HEK293 (cell line): ENCODE measurements around the gene SAE1.

Source experiments
- MEIS1 ChIP-seq: sonication (generic); formaldehyde crosslinking; IDR thresholded peaks from 2 replicates; pipeline ENCODE4 v1.8.1; 2022; ENCODE audit warnings: missing genetic modification reagents, mild to moderate bottlenecking, borderline replicate concordance
- PBX3 ChIP-seq: sonication (generic); formaldehyde crosslinking; IDR thresholded peaks from 2 replicates; pipeline ENCODE4 v1.8.1; 2022; ENCODE audit warnings: mild to moderate bottlenecking, moderate library complexity, missing genetic modification reagents
- PRDM2 ChIP-seq: fragments of 450-650 bp; formaldehyde crosslinking; IDR thresholded peaks from 2 replicates; pipeline ENCODE4 v1.5.1; 2016; ENCODE audit warnings: missing biosample characterization, missing genetic modification characterization, borderline replicate concordance
- RBAK ChIP-seq: fragments of 450-650 bp; formaldehyde crosslinking; IDR thresholded peaks from 2 replicates; pipeline ENCODE4 v1.5.1; 2016; ENCODE audit warnings: missing biosample characterization, missing genetic modification characterization
- REPIN1 ChIP-seq: fragments of 450-650 bp; formaldehyde crosslinking; IDR thresholded peaks from 2 replicates; pipeline ENCODE4 v1.5.1; 2017; ENCODE audit warnings: missing biosample characterization, missing genetic modification characterization, low read depth
- SCRT1 ChIP-seq: fragments of 450-650 bp; formaldehyde crosslinking; IDR thresholded peaks from 2 replicates; pipeline ENCODE4 v1.5.1; 2016; ENCODE audit warnings: missing biosample characterization, missing genetic modification characterization, borderline replicate concordance
- SP2 ChIP-seq: fragments of 450-650 bp; formaldehyde crosslinking; IDR thresholded peaks from 2 replicates; pipeline ENCODE4 v1.5.1; 2016; ENCODE audit warnings: missing biosample characterization, missing genetic modification characterization
- TSHZ1 ChIP-seq: fragments of 450-650 bp; formaldehyde crosslinking; IDR thresholded peaks from 2 replicates; pipeline ENCODE4 v1.5.1; 2016; ENCODE audit warnings: missing biosample characterization, missing genetic modification characterization, borderline replicate concordance
- WT1 ChIP-seq: fragments of 450-650 bp; formaldehyde crosslinking; IDR thresholded peaks from 2 replicates; pipeline ENCODE4 v1.5.1; 2016; ENCODE audit warnings: missing biosample characterization, missing genetic modification characterization
- YY1 ChIP-seq: fragments of 450-650 bp; formaldehyde crosslinking; IDR thresholded peaks from 2 replicates; pipeline ENCODE4 v1.5.1; 2018; ENCODE audit warnings: missing biosample characterization, missing genetic modification characterization
- ZBTB20 ChIP-seq: fragments of 450-650 bp; formaldehyde crosslinking; IDR thresholded peaks from 2 replicates; pipeline ENCODE4 v1.5.1; 2016; ENCODE audit warnings: missing biosample characterization, missing genetic modification characterization
- ZBTB48 ChIP-seq: fragments of 450-650 bp; formaldehyde crosslinking; IDR thresholded peaks from 2 replicates; pipeline ENCODE4 v1.5.1; 2016; ENCODE audit warnings: missing biosample characterization, missing genetic modification characterization
- ZBTB6 ChIP-seq: fragments of 450-650 bp; formaldehyde crosslinking; IDR thresholded peaks from 2 replicates; pipeline ENCODE4 v1.5.1; 2017; ENCODE audit warnings: missing biosample characterization, missing genetic modification characterization
- ZBTB7A ChIP-seq: fragments of 450-650 bp; formaldehyde crosslinking; IDR thresholded peaks from 2 replicates; pipeline ENCODE4 v1.5.1; 2016; ENCODE audit warnings: low read depth, missing biosample characterization, missing genetic modification characterization
- ZNF10 ChIP-seq: fragments of 450-650 bp; formaldehyde crosslinking; IDR thresholded peaks from 2 replicates; pipeline ENCODE4 v1.5.1; 2017; ENCODE audit warnings: missing biosample characterization, missing genetic modification characterization
- ZNF274 ChIP-seq, 2 experiments: fragments of 200-500 bp in 1 of 2; fragments of 450-650 bp in 1 of 2; sonication (Bioruptor generic) in 1 of 2; formaldehyde crosslinking in 1 of 2; IDR thresholded peaks; 2 replicates each; pipeline versions ENCODE4 v1.5.1 to v1.6.1; 2014 to 2016; ENCODE audit warnings: borderline replicate concordance in 1 of 2, inconsistent platforms in 1 of 2, low read length in 1 of 2, missing biosample characterization in 1 of 2, missing genetic modification characterization in 1 of 2
- ZNF311 ChIP-seq: fragments of 450-650 bp; formaldehyde crosslinking; IDR thresholded peaks from 2 replicates; pipeline ENCODE4 v1.5.1; 2017; ENCODE audit warnings: missing biosample characterization, missing genetic modification characterization, borderline replicate concordance
- ZNF341 ChIP-seq: fragments of 450-650 bp; formaldehyde crosslinking; IDR thresholded peaks from 2 replicates; pipeline ENCODE4; 2016; ENCODE audit warnings: low read depth, missing biosample characterization, missing genetic modification characterization
- ZNF37A ChIP-seq: fragments of 450-650 bp; IDR thresholded peaks from 2 replicates; pipeline ENCODE4 v1.5.1; 2018; ENCODE audit warnings: missing biosample characterization, missing genetic modification characterization
- ZNF391 ChIP-seq: fragments of 450-650 bp; formaldehyde crosslinking; IDR thresholded peaks from 2 replicates; pipeline ENCODE4 v1.5.1; 2016; ENCODE audit warnings: low read depth, missing biosample characterization, missing genetic modification characterization, borderline replicate concordance
- ZNF404 ChIP-seq: fragments of 450-650 bp; formaldehyde crosslinking; IDR thresholded peaks from 2 replicates; pipeline ENCODE4 v1.5.1; 2017; ENCODE audit warnings: missing biosample characterization, missing genetic modification characterization
- ZNF624 ChIP-seq: fragments of 450-650 bp; formaldehyde crosslinking; IDR thresholded peaks from 2 replicates; pipeline ENCODE4 v1.5.1; 2017; ENCODE audit warnings: missing biosample characterization, missing genetic modification characterization
- ZNF692 ChIP-seq: fragments of 450-650 bp; formaldehyde crosslinking; IDR thresholded peaks from 2 replicates; pipeline ENCODE4 v1.5.1; 2016; ENCODE audit warnings: missing biosample characterization, missing genetic modification characterization
- ZNF785 ChIP-seq: fragments of 450-650 bp; formaldehyde crosslinking; IDR thresholded peaks from 2 replicates; pipeline ENCODE4 v1.5.1; 2016; ENCODE audit warnings: missing biosample characterization, missing genetic modification characterization
- ZNF792 ChIP-seq: fragments of 450-650 bp; formaldehyde crosslinking; IDR thresholded peaks from 2 replicates; pipeline ENCODE4 v1.5.1; 2016; ENCODE audit warnings: missing biosample characterization, missing genetic modification characterization

SAE1 gene

GRCh38 chr19:47231215-47232054 is 100.8 kb downstream of the SAE1 start (continued):
- TF ChIP-seq PRDM2 (tag by site-specific recombination) (no peak), ZNF404 (tag by site-specific recombination) (0 out of 2 replicates have a peak, but pooled peaks have one; percentile 5), WT1 (peak; percentile 40; the same call in 1 of the 2 replicates), ZNF391 (tag by site-specific recombination) (no peak; the same call in none of the 2 replicates), ZNF624 (tag by site-specific recombination) (0 out of 2 replicates have a peak, but pooled peaks have one; percentile 63), ZBTB48 (tag by site-specific recombination) (peak; percentile 84), RBAK (tag by site-specific recombination) (peak; percentile 59), REPIN1 (tag by site-specific recombination) (peak; percentile 82; the same call in 1 of the 2 replicates), SP2 (tag by site-specific recombination) (peak; percentile 35), ZNF37A (tag by site-specific recombination) (no peak), ZBTB20 (tag by site-specific recombination) (peak; percentile 92), ZNF274 (IDR thresholded peaks at IDR 0.05; ENCODE audit: low read length) (no peak), ZNF274 (tag by site-specific recombination; IDR thresholded peaks at IDR 0.05; ENCODE audit: borderline replicate concordance) (0 out of 2 replicates have a peak, but pooled peaks have one; percentile 61), ZNF692 (peak; percentile 97), ZBTB7A (peak; percentile 96), PBX3 (CRISPR knock-in tag) (peak; percentile 75), SCRT1 (peak; percentile 95), ZNF311 (tag by site-specific recombination) (no peak), MEIS1 (no peak), ZNF785 (tag by site-specific recombination) (peak; percentile 66; the same call in 1 of the 2 replicates), ZBTB6 (tag by site-specific recombination) (no peak), TSHZ1 (0 out of 2 replicates have a peak, but pooled peaks have one; percentile 32), ZNF792 (tag by site-specific recombination) (peak; percentile 83; the same call in 1 of the 2 replicates), ZNF10 (tag by site-specific recombination) (peak; percentile 44; the same call in 1 of the 2 replicates), ZNF341 (tag by site-specific recombination) (no peak; the same call in 1 of the 2 replicates), YY1 (no peak)
